Transverse colon (tissue), 4 donors: ENCODE data around the gene CCDC88B.
A peak's percentile ranks its signal among the peaks of the same experiment; 100 is the strongest.

Experiments used
- POLR2A ChIP-seq: fragments of 450-650 bp; IDR thresholded peaks from one replicate; pipeline ENCODE4 v1.6.1; 2016; ENCODE audit warnings: antibody characterized with exemption, mild to moderate bottlenecking, moderate library complexity
- POLR2AphosphoS5 ChIP-seq, 3 donors: sonication (generic); formaldehyde crosslinking; IDR thresholded peaks; one replicate each; pipeline ENCODE4 v1.6.1; 2016; ENCODE audit warnings: antibody characterized with exemption in 3 of 3
- TF ChIP-seq, protein P1 (sequence below), 5 experiments: fragments of 200-600 bp in 3 of 5; fragments of 450-650 bp in 2 of 5; sonication (generic) in 3 of 5; IDR thresholded peaks; 1 replicate in 2 of 5; 2 replicates in 3 of 5; pipeline ENCODE4 v1.5.1; 2016 to 2017; ENCODE audit warnings: antibody characterized with exemption in 5 of 5, inconsistent platforms in 3 of 5, mild to moderate bottlenecking in 2 of 5, moderate library complexity in 1 of 5

DNA sequence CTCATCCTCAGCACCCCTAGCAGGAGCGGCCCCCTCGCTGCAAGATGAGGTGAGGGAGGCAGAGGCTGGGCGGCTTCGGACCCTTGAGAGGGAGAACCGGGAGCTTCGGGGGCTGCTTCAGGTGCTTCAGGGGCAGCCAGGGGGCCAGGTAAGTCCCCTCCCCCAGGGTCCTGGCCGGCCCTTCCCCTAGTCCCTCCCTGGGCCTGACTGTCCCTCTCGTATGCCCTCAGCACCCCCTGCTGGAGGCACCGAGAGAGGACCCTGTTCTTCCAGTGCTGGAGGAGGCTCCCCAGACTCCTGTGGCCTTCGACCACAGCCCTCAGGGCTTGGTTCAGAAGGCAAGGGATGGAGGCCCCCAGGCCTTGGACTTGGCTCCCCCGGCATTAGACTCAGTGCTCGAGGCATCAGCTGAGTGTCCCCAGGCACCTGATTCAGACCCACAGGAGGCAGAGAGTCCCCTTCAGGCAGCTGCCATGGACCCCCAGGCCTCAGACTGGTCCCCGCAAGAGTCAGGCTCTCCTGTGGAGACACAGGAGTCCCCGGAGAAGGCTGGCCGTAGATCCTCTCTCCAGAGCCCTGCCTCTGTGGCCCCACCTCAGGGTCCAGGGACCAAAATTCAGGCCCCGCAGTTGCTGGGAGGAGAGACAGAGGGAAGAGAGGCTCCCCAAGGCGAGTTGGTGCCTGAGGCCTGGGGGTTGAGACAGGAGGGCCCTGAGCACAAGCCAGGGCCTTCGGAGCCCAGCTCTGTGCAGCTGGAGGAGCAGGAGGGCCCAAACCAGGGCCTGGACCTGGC lies 4.0 kb downstream of the CCDC88B start:
- TF ChIP-seq, protein P1, sequence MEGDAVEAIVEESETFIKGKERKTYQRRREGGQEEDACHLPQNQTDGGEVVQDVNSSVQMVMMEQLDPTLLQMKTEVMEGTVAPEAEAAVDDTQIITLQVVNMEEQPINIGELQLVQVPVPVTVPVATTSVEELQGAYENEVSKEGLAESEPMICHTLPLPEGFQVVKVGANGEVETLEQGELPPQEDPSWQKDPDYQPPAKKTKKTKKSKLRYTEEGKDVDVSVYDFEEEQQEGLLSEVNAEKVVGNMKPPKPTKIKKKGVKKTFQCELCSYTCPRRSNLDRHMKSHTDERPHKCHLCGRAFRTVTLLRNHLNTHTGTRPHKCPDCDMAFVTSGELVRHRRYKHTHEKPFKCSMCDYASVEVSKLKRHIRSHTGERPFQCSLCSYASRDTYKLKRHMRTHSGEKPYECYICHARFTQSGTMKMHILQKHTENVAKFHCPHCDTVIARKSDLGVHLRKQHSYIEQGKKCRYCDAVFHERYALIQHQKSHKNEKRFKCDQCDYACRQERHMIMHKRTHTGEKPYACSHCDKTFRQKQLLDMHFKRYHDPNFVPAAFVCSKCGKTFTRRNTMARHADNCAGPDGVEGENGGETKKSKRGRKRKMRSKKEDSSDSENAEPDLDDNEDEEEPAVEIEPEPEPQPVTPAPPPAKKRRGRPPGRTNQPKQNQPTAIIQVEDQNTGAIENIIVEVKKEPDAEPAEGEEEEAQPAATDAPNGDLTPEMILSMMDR (IDR thresholded peaks at IDR 0.05): peak in 4 of 5 experiments; percentile 21 to 24 (median 23)
- TF ChIP-seq POLR2AphosphoS5 (IDR thresholded peaks at IDR 0.05) (no peak), POLR2A (no peak)
